HuH-7.5 (cell line): ENCODE measurements around the gene ITPKC.

ENCODE experiments used
- DNase-seq: peaks from one replicate; pipeline ENCODE4 v3.0.0; 2011; ENCODE audit warnings: low spot score

Gene ITPKC

GRCh38 chr19:40690693-40691420 is 26.1 kb upstream of the ITPKC start:
- peak; percentile 83 for DNase-seq

DNA sequence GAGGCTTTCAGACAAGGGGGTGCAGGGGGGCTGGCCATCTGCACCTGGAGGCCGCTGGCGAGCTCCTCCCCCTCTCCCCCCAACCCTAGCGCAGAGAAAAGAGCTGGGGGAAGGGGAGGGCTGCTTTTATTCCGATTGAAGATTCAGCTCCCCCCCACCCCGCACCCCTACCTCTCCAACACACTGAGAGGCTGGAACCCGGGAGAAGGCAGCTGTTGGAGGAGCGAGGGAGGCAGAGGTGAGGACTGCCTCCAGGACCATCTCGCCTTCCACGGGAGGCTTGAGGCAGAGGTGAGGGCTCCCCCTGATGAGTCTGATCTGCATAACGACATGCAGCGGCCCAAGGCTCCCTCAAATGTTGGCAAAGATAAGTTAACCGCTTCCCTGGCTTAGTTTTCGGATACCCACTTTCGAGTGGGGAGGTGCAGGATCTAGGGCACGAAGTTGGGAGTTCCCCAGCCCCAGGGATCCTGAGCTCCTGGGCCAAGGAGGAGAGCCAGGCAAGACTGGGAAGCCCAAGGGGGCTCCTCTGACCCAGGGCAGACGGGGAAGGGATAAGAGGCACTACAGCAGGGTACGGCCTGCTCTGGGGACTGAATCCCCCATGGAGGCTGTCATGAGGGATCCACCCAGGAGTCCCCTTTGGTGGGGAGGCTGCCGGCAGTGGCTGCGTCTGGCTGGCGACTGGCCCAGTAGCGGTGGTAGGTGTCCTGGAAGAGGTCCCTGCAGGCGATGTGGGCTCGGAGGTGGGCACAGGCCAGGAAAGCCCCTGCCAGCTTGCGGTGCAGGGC is 25.3 kb upstream of the ITPKC start:
- DNase-seq: no peak

GRCh38 chr19:40692212-40692551 is 24.7 kb upstream of the ITPKC start:
- DNase-seq: no peak

GRCh38 chr19:40693150-40693788 is 23.6 kb upstream of the ITPKC start:
- no peak for DNase-seq

DNA sequence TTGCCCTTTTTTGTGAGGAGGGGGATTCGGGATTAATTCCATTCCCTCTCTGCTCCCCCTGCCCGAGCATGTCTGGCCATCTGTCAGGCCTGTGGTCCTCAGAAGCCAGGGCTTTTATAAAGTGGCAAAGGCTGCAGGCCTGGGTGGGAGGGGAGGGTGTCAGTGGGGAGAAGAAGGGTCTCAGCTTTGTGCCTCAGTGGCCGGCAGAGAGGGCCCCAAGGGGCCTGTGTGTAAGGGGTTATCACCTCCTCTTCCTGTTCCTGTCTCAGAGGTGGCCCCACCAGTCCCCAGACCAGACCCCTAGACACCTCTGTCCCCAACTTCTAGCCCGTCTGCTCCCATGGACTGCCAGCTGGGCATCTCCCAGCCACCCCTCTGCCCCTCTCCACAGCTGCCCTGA is 23.0 kb upstream of the ITPKC start:
- no peak for DNase-seq

DNA sequence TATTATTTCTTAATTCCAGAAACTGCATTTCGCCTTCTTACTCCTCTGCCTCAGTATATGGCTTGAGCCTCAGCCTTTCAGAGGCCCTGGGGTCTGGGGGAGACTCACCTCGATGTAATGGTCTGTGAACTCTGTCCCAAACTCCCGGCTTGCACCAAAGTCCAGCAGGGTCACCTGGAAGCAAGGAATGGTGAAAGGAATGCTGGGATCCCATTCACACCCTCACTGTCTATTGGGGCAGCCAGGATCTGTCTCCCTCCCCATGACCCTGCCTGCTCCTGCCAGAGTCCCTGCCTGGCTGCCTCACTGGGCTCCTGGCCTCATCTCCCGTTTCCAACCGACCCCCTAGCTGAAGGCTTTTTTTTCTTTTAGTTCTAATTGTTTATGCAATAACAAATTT is 21.0 kb upstream of the ITPKC start:
- no peak for DNase-seq

DNA sequence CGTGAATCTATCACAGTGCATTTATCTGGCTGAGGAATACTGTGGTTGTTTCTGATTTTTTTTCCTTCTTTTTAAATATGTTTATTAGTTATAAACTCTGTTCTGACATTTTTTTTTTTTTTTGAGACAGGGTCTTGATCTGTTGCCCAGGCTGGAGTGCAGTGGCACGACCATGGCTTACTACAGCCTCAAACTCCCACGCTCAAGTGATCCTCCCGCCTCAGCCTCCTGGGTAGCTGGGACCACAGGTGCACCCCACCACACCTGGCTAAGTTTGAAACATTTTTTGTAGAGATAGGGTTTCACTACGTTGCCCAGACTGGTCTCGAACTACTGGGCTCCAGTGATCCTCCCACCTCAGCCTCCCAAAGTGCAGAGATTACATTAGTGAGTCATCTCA is 19.9 kb upstream of the ITPKC start:
- no peak for DNase-seq

- no peak for DNase-seq
Measured at GRCh38 chr19:40700083-40700482, 16.8 kb upstream of the ITPKC start.

DNA sequence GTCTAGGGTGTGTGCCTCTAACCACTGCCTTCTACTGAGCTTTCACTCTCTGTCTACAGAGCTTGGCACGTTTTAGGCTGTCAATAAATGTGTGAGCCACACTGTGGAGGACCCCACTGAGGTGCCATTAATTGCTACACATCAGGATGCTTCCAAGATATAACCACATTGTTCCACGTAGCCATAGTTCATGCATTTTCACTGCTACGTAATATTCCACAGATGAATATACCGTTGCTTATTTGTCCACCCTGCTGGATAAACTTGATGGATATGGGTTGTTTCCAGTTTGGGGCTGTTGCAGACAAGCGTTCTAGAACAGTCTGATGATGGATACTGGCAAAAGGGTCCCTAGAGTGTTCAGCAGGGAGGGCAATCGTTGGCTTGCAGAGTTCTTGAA is 15.2 kb upstream of the ITPKC start:
- DNase-seq: no peak

DNA sequence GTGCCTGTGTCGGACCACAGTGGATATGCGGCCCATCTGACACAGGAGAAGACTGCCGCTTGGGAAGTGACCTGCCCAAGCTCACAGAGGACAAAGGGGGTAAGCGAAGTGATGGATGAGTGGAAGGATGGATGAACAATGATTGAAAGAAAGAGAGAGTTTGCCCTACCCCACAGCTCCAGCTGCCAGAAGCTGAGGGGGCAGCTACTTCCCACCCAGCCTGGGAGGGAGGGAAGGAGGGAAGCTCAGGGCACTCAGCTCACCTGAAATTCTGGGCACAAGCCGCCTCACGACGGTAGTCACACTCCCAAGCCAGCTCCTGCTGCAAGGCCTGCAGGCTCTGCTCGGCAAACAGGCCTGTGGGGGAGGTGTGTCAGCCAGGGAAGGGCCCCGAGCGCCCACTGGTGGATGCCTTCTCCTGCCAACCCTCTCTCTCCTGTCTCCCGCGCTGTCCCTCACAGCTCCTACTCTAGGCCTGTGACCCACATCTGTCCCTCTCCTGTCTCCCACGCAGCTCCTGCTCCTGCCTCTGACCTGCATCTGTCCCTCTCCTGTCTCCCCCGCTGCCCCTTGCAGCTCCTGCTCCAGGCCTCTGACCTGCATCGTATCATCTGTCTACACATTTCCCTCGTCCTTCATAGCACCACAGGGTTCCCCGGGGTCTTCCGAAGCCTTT is 14.4 kb upstream of the ITPKC start:
- DNase-seq: peak; percentile 76

GRCh38 chr19:40703029-40703755 is 13.7 kb upstream of the ITPKC start:
- DNase-seq: no peak

GRCh38 chr19:40704491-40705361 is 12.2 kb upstream of the ITPKC start:
- no peak for DNase-seq

GRCh38 chr19:40705362-40705651 is 11.6 kb upstream of the ITPKC start:
- no peak for DNase-seq

DNA sequence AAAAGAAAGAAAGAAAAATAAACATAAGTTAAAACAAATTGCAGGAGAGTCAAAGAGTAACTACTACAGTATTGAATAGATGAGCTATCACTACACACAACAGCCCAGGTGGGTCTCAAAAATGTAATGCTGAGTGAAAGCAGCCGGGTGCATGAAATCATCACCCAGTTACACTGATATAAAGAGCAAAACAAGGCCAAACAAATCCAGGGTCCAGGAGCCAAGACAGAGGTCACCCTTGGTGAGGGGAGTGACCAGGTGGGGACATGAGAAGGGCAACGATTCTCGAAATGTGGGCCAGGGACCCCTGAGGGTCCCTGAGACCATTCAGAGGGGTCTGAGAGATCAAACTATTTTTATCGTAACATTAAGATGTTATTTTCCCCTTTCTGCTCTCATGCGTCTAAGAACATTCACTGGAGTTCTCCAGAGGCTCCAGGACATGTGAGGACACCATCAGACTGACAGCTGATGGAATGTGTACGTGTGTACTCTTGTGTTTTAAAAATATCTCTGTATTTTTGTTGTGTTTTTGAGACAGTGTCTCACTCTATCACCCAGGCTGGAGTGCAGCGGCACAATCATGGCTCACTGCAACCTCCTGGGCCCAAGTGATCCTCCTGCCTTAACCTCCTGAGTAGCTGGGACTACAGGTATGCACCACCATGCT is 10.8 kb upstream of the ITPKC start:
- DNase-seq: no peak

DNA sequence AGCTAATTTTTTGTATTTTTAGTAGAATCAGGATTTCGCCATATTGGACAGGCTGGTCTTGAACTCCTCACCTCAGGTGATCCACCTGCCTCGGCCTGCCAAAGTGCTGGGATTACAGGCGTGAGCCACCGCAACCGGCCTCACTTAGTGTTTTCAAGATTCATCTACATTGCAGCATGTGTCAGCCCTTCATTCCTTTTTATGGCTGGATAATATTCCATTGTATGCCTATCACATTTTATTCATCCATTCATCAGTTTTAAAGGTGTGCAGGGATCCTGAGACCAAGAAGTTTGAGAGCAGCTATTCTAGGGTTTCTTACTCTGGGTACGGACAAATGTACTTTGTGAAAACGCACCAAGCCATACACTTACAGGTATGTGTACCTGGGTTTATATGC is 9.3 kb upstream of the ITPKC start:
- DNase-seq: no peak

- DNase-seq: no peak
Measured at GRCh38 chr19:40709817-40710216, 7.1 kb upstream of the ITPKC start.

DNA sequence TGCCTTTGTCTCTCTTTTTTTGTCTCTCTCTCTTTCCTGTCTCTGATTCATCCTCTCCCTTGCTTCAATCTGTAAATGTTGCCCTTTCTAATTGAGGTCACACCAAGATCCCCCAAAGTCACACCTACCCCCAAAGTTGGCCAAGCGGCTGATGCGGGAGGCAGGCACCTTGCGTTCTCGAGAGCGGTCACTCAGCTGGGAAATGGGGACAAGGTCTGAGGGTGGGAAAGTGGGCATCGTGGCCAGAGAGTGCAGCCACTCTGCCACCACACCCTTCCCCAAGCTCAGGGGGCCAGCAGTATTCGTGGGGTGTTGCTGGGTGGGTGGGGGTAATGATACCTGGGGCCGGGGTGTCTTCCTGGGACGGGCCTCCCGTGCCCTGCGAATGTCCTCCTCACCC is 3.0 kb upstream of the ITPKC start:
- no peak for DNase-seq

DNA sequence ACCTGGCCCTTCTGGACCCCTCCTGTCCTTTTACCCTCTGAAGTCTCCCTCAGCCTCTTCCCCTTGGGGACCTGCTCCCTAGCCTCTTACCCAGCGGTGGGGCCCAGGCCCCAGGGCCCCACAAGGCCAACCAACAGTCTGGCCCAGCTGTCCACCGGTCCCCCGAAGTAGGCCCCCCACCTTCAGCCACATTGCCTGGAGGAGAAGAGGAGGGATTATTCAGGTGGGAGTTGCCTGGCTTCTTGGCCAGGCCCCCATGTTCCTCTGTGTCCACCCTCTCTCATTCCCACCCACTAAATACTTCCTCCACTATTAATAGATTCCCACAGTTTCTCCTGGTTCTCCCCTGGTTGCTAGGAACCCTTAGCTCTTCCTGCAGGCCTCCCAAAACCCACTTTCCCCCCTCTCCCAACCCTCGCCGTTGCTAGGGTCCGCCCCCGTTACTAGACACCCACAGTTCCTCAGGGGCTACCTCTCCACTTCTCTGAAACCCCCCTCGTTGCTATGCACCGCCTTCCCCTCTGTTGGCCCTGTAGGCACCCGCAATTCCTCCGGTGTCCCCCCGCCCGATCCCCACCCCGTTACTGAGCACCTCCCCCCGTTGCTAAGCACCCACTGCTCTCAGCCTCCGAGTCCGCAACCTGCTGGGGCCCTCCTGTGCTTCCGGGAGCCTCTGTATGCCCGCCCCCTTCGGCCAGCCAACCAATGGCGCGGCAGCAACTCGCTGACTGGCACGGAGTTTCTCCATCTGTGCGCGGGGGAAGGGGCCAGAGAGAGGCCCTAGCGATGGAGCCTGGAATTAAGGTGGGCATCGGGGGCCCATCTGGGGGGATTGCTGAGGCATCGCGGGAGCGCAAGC is 2.2 kb upstream of the ITPKC start:
- DNase-seq: peak; percentile 96

DNA sequence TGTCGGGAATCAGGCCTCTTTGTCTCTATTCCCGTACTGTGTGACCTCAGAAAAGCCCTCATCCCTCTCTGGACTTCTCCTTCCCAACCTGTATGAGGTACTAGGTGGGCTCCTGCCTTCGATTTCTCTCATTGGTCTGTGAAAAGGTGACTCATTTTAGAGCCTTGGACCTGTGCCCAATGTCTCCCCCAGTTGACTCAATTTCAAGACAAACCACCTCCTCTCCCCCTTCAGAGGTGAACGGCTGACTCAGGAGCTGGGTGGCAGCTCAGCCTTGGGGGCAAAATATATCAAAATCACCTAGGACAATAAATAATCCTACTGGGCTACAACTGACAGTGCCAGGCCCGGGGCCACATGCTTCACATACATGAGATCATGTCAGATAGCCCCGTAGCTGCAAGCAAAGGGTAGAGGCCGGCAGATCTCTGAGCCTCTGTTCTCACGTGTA is 856 bp upstream of the ITPKC start:
- DNase-seq: no peak
